SJSA1 (cell line): ENCODE data around the gene DIP2B. TPM values are rescaled to one million over a fixed set of nuclear protein-coding genes. Genes with fewer than 3 reads are reported as not detected.
A peak's percentile ranks its signal among the peaks of the same experiment; 100 is the strongest.
"Not testable (repeated sequence)": the region's sequence is repeated elsewhere in the genome, so short reads cannot be mapped to it uniquely, and the experiment has no call there.

ENCODE experiments used
- DNase-seq, 2 experiments: peaks; one replicate each; pipeline ENCODE4 v3.0.0-alpha.2; 2015 to 2020; ENCODE audit warnings: low spot score in 2 of 2, low read depth in 1 of 2
- H3K27ac ChIP-seq: fragments of 250-450 bp; sonication (Bioruptor Pico); 2 replicates; pipeline ENCODE4 v1.5.1; 2020; ENCODE audit warnings: mild to moderate bottlenecking, moderate library complexity
- H3K27me3 ChIP-seq: fragments of 250-450 bp; sonication (Bioruptor Pico); replicated peaks from 2 replicates; pipeline ENCODE4 v1.5.1; 2020; ENCODE audit warnings: mild to moderate bottlenecking, moderate library complexity
- H3K36me3 ChIP-seq: fragments of 250-450 bp; sonication (Bioruptor Pico); 2 replicates; pipeline ENCODE4 v1.5.1; 2020; ENCODE audit warnings: mild to moderate bottlenecking
- H3K4me1 ChIP-seq: fragments of 250-450 bp; sonication (Bioruptor Pico); replicated peaks from 2 replicates; pipeline ENCODE4 v1.6.1; 2021; ENCODE audit warnings: mild to moderate bottlenecking
- H3K4me3 ChIP-seq: fragments of 250-450 bp; sonication (Bioruptor Pico); 2 replicates; pipeline ENCODE4 v1.5.1; 2020; ENCODE audit warnings: mild to moderate bottlenecking
- H3K9me3 ChIP-seq: fragments of 250-450 bp; sonication (Bioruptor Pico); replicated peaks from 2 replicates; pipeline ENCODE4 v1.5.1; 2020; ENCODE audit warnings: mild to moderate bottlenecking
- total RNA-seq: library from RNA; depleted of rRNA; stranded (reverse); fragments of >200 nt; shearing (Covaris generic); gene quantifications from 2 replicates; pipeline ENCODE4 v1.2.3, GENCODE V29; 2014

DIP2B gene
- total RNA-seq, 1 experiment from 2014 or later, result 32.1 TPM

DNA sequence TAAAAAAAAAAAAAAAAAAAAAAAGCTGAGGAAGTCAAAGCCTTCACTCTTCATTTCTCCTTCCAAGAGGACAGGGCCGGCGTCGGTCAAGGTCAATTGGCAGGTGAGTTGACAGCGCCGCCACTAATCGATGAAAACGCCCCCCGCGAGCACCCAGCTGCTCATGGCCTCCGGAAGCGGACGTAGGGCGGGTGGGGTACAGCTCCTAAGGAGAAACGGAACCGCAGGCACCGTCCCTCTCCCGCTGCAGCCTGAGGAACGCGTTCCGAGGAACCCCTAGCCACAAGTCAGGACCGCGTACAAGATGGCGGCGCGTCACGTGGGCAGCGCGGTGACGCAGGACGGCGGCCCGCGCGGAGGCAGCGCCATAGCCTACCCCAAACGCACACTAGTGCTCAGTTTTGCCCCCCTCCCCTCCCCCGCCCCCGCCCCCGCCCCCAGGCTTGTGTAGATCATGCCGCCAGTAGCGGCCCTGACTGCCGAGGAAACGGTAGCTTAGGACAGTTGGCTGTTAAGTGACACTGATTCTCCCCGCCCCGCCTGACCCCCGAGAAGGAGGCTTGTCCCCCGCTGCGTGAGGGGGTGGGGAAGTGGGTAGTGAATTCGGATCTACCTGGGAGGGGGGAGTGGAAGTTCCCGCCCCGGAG, 259.0 kb downstream of the DIP2B start, which contains the start of gene ATF1:
TSS of gene ATF1 (plus strand) at position 463 of the 647 bp plus-strand sequence. CDS start 16,045 bp downstream, outside the sequence.
- Histone ChIP-seq H3K27ac (peak within 1 kb of the TSS; percentile 97), H3K4me3 (peak within 1 kb of the TSS; percentile 96), H3K27me3 (no peaks in the 10 kb centered on the region), H3K9me3 (no peaks in the 10 kb centered on the region), H3K4me1 (peaks cover 10% of the 10 kb centered on the region), H3K36me3 (peaks cover 5% of the 10 kb centered on the region; the same call in 1 of the 2 replicates)
- DNase-seq, result peak; percentile 86 to 88

DNA sequence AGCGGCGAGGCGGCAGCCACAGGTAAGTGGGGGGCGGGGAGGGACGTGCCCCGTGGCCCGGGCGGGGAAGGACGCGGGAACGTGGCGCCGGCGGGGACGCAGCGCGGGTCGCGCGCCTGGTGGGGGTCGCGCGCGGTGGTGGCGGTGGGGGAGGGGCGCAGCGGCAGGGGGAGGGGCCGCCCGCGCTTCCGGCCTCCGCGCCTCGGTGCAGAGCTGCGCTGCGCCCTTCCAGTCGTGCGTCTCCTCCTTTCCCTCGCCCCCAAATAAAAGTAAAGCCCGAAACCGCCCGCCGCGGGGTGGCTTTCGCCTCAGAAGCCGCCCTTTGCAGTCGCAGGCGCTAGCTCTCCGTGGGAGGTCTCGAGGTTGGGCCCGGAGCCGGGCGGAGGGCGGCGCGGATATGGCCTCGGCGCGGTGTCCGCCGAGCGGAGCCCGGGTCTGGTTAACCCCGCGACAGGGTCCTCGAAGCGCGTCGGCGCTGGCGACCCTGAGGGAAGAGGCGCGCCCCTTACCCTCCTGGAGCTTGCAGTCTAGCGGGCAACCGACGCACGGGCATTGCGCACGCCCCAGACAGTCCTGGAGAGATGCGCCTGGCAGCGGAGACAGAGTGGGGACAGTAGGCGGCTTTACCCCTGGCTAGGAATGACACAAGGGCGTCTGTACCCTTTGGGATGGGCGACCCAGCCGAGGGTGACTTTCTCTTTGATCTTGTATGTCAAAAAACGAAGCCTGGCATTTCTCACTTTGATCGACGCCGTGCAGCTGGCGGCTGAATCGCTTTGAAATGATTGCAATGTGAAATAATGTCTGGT, 259.7 kb downstream of the DIP2B start:
- H3K4me1 ChIP-seq, result peaks cover 10% of the 10 kb centered on the region
- peaks cover 5% of the 10 kb centered on the region; the same call in 1 of the 2 replicates for H3K36me3 ChIP-seq
- no peaks in the 10 kb centered on the region for H3K9me3 ChIP-seq
- peak; percentile 70 to 72 for DNase-seq
- H3K4me3 ChIP-seq, result peak overlapping the region; percentile 96
- H3K27ac ChIP-seq, result peak overlapping the region; percentile 97
- H3K27me3 ChIP-seq, result no peaks in the 10 kb centered on the region

DNA sequence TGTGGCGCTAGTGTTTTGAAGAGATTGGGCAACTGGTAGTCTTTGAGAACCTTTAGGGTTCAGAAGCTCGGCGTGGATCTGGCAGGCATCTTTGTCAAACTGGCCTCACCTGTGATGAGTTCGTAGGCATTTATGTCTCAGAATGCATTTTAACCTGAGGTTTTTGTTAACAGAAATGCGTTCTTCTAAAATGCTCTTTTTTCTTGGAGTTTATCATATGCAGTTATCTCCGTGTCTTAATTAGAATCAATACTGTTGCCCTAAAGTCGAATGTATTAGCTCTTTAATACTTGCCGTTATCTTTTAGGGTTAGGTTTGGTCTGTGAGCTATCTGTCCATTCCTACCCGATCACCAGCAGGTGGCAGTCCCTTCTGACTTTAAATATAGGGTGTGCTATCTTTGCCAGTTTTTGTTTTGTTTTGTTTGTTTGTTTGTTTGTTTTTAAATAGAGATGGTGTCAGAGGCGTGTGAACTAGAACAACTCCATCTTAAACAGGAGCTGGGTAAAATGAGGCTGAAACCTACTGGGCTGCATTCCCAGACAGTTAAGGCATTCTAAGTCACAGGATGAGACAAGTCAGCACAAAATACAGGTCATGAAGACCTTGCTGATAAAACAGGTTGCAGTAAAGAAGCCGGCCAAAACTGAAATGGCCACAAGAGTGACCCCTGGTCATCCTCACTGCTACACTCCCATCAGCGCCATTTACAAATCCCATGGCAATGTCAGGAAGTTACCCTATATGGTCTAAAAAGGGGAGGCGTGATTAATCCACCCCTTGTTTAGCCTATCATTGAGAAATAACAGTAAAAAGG, 260.5 kb downstream of the DIP2B start:
- peak in 1 of 2 experiments; percentile 56 for DNase-seq
- Histone ChIP-seq H3K9me3 (no peaks in the 10 kb centered on the region), H3K4me3 (peak overlapping the region; percentile 96), H3K27ac (peak overlapping the region; percentile 97), H3K27me3 (no peaks in the 10 kb centered on the region), H3K4me1 (peaks cover 10% of the 10 kb centered on the region), H3K36me3 (peaks cover 5% of the 10 kb centered on the region; the same call in 1 of the 2 replicates)

DNA sequence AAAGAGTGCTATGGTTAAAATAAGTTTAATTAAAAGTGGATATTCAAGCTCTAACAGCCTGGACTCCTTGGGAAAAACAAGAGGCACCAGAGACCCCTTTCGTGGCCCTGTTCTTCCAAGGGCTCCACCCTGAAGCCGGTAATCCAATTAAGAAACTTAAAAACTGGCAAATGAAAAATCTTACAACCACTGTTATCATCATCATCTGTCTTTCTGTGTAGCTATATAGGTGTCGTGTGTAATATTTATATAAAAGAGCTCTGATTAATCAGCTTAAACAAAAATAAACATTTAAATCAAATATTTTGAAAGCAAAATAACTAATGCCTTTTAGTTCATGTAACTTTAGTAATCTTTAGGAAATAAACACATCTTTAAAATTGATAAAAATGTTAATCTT, 263.6 kb downstream of the DIP2B start:
- Histone ChIP-seq H3K4me3 (no peak overlapping the region), H3K27me3 (no peaks in the 10 kb centered on the region), H3K4me1 (peaks cover 6% of the 10 kb centered on the region), H3K9me3 (no peaks in the 10 kb centered on the region), H3K27ac (no peak overlapping the region), H3K36me3 (peaks cover 24% of the 10 kb centered on the region)
- no peak for DNase-seq

DNA sequence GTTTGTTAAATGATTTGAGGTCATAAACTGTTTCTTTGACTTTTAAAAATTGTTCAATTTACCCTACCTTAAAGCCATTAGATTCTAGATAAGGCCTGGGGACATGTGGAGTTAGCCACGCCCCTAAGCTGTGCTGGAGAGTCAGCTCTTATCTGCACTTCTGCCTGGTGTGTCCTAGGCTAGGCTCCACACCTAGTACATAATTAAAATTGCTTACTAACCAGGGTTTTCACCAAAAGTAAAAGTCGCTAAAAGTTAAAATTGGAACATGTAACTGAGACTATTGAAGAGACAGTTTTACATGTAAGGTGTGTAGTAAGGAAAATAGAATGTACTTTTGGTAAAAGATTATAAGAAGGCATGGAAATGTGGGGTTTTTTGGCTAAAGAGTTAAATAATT, 264.0 kb downstream of the DIP2B start:
- not testable (repeated sequence) for H3K27ac ChIP-seq, H3K4me1 ChIP-seq, H3K9me3 ChIP-seq, DNase-seq, H3K4me3 ChIP-seq, H3K27me3 ChIP-seq
- H3K36me3 ChIP-seq, result peaks cover 24% of the 10 kb centered on the region

DNA sequence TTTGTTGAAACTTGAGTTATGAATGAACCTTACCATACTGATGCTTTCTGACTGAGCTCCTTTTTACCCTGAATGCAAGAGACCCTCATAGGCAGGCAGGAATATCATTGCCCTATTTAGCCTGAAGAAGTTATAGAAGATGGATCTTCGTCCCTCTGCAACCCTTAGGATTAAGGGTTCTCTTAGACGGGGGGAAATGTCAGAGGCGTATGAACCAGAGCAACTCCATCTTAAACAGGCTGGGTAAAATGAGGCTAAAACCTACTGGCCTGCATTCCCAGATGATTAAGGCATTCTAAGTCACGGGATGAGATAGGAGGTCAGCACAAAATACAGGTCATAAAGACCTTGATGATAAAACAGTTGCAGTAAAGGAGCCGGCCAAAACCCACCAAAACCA, 266.6 kb downstream of the DIP2B start:
- Histone ChIP-seq H3K27ac (no peak overlapping the region), H3K4me1 (no peaks in the 10 kb centered on the region), H3K9me3 (no peaks in the 10 kb centered on the region), H3K4me3 (no peak overlapping the region), H3K36me3 (peaks cover 19% of the 10 kb centered on the region), H3K27me3 (no peaks in the 10 kb centered on the region)
- no peak for DNase-seq

DNA sequence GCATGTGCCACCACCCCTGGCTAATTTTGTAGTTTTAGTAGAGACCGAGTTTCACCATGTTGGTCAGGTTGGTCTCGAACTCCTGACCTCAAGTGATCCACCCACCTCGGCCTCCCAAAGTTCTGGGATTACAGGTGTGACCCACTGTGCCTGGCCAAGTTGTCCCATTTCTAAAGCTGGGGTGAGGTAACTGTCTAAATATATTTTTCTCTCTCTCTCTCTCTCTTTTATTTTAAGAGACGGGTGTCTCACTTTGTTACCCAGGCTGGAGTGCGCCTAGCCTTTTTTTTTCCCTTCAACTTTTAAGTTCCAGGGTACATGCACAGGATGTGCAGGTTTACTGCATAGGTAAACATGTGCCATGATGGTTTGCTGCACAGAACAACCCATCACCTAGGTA, 267.7 kb downstream of the DIP2B start:
- no peak for DNase-seq
- no peak overlapping the region for H3K4me3 ChIP-seq
- H3K27me3 ChIP-seq, result no peaks in the 10 kb centered on the region
- H3K27ac ChIP-seq, result no peak overlapping the region
- H3K9me3 ChIP-seq, result no peaks in the 10 kb centered on the region
- H3K36me3 ChIP-seq, result peaks cover 19% of the 10 kb centered on the region
- no peaks in the 10 kb centered on the region for H3K4me1 ChIP-seq

DNA sequence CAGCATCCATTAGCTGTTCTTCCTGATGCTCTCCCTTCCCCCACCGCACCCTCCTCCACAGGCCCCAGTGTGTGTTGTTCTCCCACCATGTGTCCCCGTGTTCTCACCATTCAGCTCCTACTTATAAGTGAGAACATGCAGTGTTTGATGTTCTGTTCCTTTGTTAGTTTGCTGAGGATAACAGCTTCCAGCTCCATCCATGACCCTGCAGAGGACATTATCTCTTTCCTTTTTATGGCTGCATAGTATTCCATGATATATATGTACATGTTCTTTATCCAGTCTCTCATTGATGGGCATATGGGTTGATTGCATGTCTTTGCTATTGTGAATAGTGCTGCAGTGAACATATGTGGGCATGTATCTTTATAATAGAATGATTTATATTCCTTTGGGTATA, 268.1 kb downstream of the DIP2B start:
- Histone ChIP-seq H3K4me1 (no peaks in the 10 kb centered on the region), H3K9me3 (no peaks in the 10 kb centered on the region), H3K36me3 (peaks cover 19% of the 10 kb centered on the region), H3K27me3 (no peaks in the 10 kb centered on the region), H3K27ac (no peak overlapping the region), H3K4me3 (no peak overlapping the region)
- DNase-seq, result no peak

DNA sequence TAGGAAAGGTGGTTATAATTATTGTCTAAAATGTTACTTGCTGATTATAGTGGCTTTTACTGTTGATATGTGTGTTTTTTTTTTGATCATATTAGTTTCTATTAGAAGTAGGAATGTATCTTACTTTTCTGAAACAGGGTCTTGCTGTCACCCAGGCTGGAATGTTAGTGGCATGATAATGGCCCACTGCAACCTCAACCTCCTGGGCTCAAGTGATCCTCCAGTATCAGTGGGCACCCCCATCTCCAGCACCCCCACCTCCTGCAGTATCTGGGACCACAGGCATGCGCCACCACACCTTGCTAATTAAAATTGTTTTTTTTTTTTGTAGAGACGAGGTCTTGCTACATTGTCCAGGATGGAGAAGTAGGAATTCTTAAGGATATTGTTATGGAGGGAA, 270.5 kb downstream of the DIP2B start:
- peaks cover 19% of the 10 kb centered on the region for H3K36me3 ChIP-seq
- H3K4me1 ChIP-seq, result no peaks in the 10 kb centered on the region
- H3K27me3 ChIP-seq, result no peaks in the 10 kb centered on the region
- H3K4me3 ChIP-seq, result no peak overlapping the region
- DNase-seq, result no peak
- no peak overlapping the region for H3K27ac ChIP-seq
- no peaks in the 10 kb centered on the region for H3K9me3 ChIP-seq

DNA sequence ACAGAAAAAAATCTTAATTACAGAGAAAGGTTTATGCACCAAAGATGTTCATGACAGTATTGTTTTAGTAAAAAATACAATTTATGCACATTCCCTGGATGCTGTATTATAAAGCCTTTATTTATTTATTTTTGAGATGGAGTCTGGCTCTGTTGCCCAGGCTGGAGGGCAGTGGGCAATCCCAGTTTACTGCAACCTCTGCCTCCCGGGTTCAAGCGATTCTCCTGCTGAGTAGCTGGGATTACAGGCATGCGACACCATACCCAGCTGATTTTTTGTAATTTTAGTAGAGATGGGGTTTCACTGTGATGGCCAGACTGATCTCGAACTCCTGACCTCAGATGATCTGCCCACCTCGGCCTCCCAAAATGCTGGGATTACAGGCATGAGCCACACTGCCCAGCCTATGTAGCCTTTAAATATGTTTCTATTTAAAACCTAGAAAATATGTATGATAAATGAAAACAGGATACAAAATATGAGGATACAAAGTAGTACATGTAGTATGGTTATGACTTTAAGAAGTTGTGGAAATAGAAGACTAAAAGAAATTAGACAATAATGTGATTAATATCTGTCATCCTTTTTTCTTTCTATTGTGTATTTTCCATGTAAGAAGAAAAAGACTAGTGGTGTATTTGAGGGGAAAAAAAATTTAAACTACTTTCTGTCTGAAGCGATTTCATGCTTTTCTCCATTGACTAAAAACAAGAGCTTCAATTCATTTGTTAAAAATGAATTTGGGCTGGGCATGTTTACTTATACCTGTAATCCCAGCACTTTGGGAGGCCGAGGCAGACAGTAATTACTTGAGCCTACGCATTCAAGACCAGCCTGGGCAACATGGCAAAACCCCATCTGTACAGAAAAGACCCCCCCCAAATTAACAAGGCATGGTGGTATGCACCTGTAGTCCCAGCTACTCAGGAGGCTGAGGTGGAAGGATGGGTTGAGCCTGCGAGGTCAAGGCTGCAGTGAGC, 272.3 kb downstream of the DIP2B start:
- Histone ChIP-seq H3K4me1 (no peaks in the 10 kb centered on the region), H3K27ac (no peak overlapping the region), H3K9me3 (no peaks in the 10 kb centered on the region), H3K27me3 (no peaks in the 10 kb centered on the region), H3K4me3 (no peak overlapping the region), H3K36me3 (peaks cover 18% of the 10 kb centered on the region)
- no peak for DNase-seq

DNA sequence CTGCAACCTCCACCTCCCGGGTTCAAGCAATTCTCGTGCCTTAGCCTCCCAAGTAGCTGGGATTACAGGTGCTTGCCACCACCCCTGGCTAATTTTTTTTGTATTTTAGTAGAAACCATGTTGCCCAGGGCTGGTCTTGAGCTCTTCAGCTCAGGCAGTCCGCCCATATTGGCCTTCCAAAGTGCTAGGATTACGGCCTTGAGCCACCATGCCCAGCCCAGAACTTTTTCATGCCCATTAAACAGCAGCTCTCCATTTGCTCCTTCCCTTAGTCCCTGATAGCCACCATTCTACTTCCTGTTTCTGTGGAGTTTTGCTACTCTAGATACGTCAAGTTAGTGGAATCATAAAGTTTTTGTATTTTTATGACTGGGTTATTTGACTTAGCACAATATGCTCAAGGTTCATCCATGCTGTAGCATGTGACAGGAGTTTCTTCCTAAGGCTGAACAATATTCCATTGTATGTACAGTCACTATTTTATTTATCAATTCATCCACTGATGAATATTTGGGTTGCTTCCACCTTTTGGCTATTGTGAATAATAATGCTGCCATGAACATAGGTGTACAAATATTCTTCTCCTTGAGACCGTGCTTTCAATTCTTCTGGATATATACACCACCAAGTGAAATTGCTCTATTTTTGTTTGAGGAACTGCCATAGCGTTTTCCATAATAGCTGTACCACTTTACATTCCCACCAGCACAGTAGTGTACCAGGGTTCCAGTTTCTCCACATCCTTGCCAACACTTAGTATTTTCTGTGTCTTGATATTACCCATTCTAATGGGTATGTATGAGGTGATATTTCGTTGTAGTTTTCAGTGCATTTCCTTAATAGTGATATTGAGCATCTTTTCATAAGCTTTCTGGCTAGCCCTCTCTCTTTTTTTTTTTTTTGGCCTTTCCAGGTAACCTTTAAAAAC, 274.1 kb downstream of the DIP2B start:
- Histone ChIP-seq H3K27ac (no peak overlapping the region), H3K27me3 (no peaks in the 10 kb centered on the region), H3K9me3 (no peaks in the 10 kb centered on the region), H3K4me3 (no peak overlapping the region), H3K4me1 (no peaks in the 10 kb centered on the region), H3K36me3 (peaks cover 19% of the 10 kb centered on the region)
- no peak for DNase-seq

DNA sequence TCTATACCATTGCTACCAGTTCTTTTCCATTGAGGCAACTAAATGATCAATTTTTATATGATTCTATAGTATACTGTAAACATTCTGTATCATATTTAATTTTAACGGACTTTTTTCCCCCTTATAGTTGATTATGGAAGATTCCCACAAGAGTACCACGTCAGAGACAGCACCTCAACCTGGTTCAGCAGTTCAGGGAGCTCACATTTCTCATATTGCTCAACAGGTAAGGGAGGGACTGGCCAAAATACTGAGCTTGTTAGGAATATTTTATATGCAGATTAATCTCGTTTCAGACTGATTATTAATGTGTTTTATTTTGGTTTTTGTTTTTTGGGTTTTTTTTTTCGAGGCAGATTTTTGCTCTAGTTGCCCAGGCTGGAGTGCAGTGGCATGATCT, 275.2 kb downstream of the DIP2B start:
- peaks cover 19% of the 10 kb centered on the region for H3K36me3 ChIP-seq
- no peak overlapping the region for H3K4me3 ChIP-seq
- H3K9me3 ChIP-seq, result no peaks in the 10 kb centered on the region
- DNase-seq, result no peak
- H3K27me3 ChIP-seq, result no peaks in the 10 kb centered on the region
- peaks cover 6% of the 10 kb centered on the region for H3K4me1 ChIP-seq
- no peak overlapping the region for H3K27ac ChIP-seq
